Kidney (tissue), 14 donors: ENCODE measurements around the gene MYO7B. TPM values are rescaled to one million over a fixed set of nuclear protein-coding genes. Genes with fewer than 3 reads are reported as not detected.
A peak's percentile ranks its signal among the peaks of the same experiment; 100 is the strongest.

ENCODE experiments used
- DNase-seq, 5 donors: peaks; one replicate each; pipeline ENCODE4 v3.0.0-alpha.2; 2013 to 2020
- FAIRE-seq: peaks from 2 replicates; lab custom pipeline; 2012; peaks lifted over from hg19 to GRCh38; lab: Jason Lieb, UNC
- H3K27ac ChIP-seq, 2 donors: one replicate each; pipeline ENCODE4 v1.7.0; 2013; ENCODE audit warnings: low read depth in 2 of 2, low read length in 2 of 2, inconsistent platforms in 1 of 2
- H3K27me3 ChIP-seq: one replicate; pipeline ENCODE4 v1.7.1; 2013; ENCODE audit warnings: low read length, inconsistent platforms; ENCODE audit not compliant: control insufficient read depth, insufficient read depth
- H3K36me3 ChIP-seq, 3 donors: one replicate each; pipeline versions ENCODE4 v1.7.0 to v1.7.1; 2013; ENCODE audit warnings: low read length in 3 of 3, control low read depth in 1 of 3, inconsistent platforms in 1 of 3; ENCODE audit not compliant: insufficient read depth in 3 of 3, control insufficient read depth in 2 of 3
- H3K4me1 ChIP-seq, 3 donors: one replicate each; pipeline versions ENCODE4 v1.7.0 to v1.7.1; 2013; ENCODE audit warnings: low read length in 3 of 3, inconsistent platforms in 1 of 3, low read depth in 1 of 3; ENCODE audit not compliant: control insufficient read depth in 2 of 3, insufficient read depth in 2 of 3
- H3K4me3 ChIP-seq, 3 donors: one replicate each; pipeline versions ENCODE4 v1.7.0 to v1.8.1; 2013; ENCODE audit warnings: low read length in 3 of 3, control low read depth in 1 of 3, inconsistent platforms in 1 of 3
- H3K9ac ChIP-seq, 3 donors: one replicate each; pipeline versions ENCODE4 v1.7.0 to v1.7.1; 2013; ENCODE audit warnings: low read length in 3 of 3, control low read depth in 1 of 3, inconsistent platforms in 1 of 3
- H3K9me3 ChIP-seq, 3 donors: one replicate each; pipeline versions ENCODE4 v1.7.0 to v1.7.1; 2013; ENCODE audit warnings: low read length in 3 of 3, control low read depth in 1 of 3, inconsistent platforms in 1 of 3; ENCODE audit not compliant: control insufficient read depth in 2 of 3, insufficient read depth in 1 of 3
- intact Hi-C: fragments of 100-400 bp; cut with DNase I; formaldehyde crosslinking; loops from one replicate; pipeline ENCODE4 v1.11.1; 2022
- polyA plus RNA-seq: library from polyadenylated mRNA; stranded (reverse); fragments of 350-450 nt; fragmentation: Illumina TruSeq; extraction: RNeasy Lipid Tissue Mini Kit (QIAGEN cat#74804); gene quantifications from one replicate; pipeline ENCODE4 v1.2.3, GENCODE V29; 2014; ENCODE audit warnings: low read depth, low replicate concordance; ENCODE audit not compliant: insufficient read depth
- total RNA-seq: library from RNA; stranded (reverse); fragmentation: NEBNext Ultra II Directional; extraction: Animal tissue kit (Norgen Biotek cat#: 25700); gene quantifications from one replicate; pipeline ENCODE4 v1.2.1, GENCODE V29; 2021
- TF ChIP-seq, protein P1 (sequence below): IDR thresholded peaks from 3 replicates; pipeline ENCODE4 v1.5.1; 2012; ENCODE audit warnings: mild to moderate bottlenecking, moderate library complexity, borderline replicate concordance; ENCODE audit not compliant: insufficient read depth; ENCODE audit errors: extremely low read depth
- donor health status: control.
- donor health status: control.
- donor health status: control.
- donor health status: control.
- donor health status: control.
- donor health status: DM: yes; HTN: yes; CAD: no.
- donor health status: Normal renal cell carcinoma (clear cell type).

Gene MYO7B
- total and polyA plus RNA-seq, 2 donors from 2014 or later, result 11.0 to 22.2 TPM

DNA sequence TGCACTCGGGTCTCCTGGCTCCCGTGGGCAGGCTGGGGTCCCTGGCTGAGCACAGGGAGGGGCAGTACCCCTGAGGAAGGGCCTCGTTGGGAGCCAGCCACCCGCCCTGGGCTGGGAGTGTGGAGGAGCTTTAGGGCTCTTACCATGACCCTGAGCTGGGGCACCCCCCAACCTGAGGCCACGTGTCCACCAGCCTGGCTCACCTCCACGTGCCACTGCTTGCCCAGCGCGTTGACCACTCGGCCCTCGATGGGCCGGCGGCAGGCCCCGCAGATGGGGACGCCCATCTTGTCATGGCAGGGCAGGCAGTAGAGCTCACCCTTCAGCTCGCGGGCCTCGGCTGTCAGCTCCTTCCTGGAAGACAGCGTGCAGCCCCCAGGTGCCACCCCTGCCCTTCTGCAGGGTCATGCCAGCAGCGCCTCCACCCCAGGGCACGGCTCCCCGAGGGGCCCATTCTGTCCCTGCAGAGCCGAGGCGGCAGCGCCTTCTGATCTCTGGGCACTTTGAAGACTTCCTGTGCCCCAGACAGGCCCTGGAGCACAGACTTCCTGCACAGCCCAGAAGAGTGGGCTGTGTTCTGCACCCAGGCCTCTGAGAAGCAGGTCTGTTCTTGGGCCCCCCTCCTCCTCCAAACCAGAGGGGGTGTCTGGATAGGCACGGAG lies 106.5 kb downstream of the MYO7B start:
- H3K9me3 ChIP-seq, result no peaks in the 10 kb centered on the region
- no peak overlapping the region for H3K4me3 ChIP-seq
- H3K9ac ChIP-seq, result no peak overlapping the region
- H3K27me3 ChIP-seq, result no peaks in the 10 kb centered on the region
- DNase-seq (no peak), FAIRE-seq (no peak)
- peaks cover 0 to 23% (median 0%) of the 10 kb centered on the region in 3 donors for H3K4me1 ChIP-seq
- intact Hi-C loops, result no loop called here
- TF ChIP-seq, protein P1, sequence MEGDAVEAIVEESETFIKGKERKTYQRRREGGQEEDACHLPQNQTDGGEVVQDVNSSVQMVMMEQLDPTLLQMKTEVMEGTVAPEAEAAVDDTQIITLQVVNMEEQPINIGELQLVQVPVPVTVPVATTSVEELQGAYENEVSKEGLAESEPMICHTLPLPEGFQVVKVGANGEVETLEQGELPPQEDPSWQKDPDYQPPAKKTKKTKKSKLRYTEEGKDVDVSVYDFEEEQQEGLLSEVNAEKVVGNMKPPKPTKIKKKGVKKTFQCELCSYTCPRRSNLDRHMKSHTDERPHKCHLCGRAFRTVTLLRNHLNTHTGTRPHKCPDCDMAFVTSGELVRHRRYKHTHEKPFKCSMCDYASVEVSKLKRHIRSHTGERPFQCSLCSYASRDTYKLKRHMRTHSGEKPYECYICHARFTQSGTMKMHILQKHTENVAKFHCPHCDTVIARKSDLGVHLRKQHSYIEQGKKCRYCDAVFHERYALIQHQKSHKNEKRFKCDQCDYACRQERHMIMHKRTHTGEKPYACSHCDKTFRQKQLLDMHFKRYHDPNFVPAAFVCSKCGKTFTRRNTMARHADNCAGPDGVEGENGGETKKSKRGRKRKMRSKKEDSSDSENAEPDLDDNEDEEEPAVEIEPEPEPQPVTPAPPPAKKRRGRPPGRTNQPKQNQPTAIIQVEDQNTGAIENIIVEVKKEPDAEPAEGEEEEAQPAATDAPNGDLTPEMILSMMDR, result no peak
- no peak overlapping the region for H3K27ac ChIP-seq
- no peaks in the 10 kb centered on the region for H3K36me3 ChIP-seq

DNA sequence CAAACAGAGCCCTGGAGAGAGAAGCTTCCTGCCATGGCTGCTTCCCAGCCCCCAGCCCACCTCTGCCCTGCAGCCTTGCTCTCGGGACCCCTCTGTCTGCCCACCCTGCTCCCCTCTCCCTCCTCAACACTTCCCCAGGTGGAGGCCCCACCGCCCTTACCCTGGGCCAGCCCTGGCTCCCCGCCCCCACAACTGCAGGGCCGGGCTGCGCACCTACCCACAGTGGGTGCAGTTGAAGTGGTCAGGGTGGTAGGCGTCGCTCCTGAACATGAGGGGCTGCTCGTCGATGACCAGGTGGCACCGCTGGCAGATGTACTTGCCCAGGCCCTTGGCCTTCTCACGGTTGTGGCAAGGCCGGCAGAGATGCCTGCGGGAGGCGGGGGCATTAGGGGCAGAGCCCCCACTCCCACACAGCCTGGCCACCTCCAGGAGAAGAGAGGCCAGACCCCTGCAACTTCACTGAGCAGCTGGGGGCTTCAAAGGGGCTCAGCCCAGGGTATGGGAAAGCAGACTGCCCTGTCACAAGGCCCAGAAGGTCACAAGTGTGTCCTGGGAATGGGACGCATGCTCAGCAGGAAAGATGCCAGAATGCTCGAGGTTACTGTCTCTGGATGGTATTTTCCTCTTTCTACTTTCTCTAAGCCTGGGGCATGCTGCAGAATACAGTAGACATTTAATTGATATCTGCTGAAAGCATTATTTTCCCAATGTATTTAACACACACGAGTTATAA lies 107.4 kb downstream of the MYO7B start:
- TF ChIP-seq, protein P1, result no peak
- Histone ChIP-seq H3K4me1 (peaks cover 0 to 19% (median 0%) of the 10 kb centered on the region in 3 donors), H3K4me3 (no peak overlapping the region), H3K9me3 (no peaks in the 10 kb centered on the region), H3K9ac (no peak overlapping the region), H3K27ac (no peak overlapping the region), H3K27me3 (no peaks in the 10 kb centered on the region), H3K36me3 (no peaks in the 10 kb centered on the region)
- DNase-seq (peak in 1 of 5 donors; percentile 57), FAIRE-seq (no peak)
- intact Hi-C loops, result no loop called here

DNA sequence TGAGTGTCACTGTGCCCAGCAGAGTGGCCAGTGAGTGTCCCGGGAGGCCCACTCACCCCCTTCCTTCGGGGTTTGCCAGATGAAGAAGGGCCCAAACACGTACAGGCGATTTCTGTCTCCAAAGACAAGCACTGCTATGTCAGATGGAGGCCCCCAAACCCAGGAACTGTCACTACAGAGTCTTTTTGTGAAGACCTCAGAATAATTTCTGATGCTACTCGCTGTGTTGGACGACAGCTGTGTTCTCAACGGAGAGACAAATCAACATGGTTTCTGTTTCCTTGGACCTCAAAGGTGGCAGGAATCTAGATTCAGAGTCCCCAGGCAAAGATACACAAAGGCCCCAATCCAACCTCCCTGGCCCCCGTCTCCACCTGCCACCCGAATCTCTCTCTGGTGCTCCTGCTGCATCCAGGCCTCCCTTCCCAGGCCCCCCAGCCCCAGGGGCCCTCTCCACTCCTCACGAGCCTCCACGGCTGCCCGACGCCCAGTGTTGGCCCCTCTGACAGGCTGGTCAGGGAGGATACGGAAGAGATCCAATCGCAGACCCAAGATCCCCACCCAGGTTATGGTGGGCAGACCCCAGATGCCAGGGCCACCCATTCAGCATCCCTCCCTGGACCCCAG lies 108.1 kb downstream of the MYO7B start:
- no peaks in the 10 kb centered on the region for H3K36me3 ChIP-seq
- TF ChIP-seq, protein P1, result no peak
- no peak overlapping the region for H3K4me3 ChIP-seq
- no peak for FAIRE-seq
- H3K27me3 ChIP-seq, result no peaks in the 10 kb centered on the region
- no peaks in the 10 kb centered on the region for H3K9me3 ChIP-seq
- intact Hi-C loops, result no loop called here
- no peak overlapping the region for H3K27ac ChIP-seq
- no peak overlapping the region for H3K9ac ChIP-seq
- peaks cover 0 to 17% (median 0%) of the 10 kb centered on the region in 3 donors for H3K4me1 ChIP-seq
- DNase-seq, result peak in 1 of 5 donors; percentile 78
